Transverse colon (tissue), 4 donors: Measurements from ENCODE around the gene XAGE5.
"Not testable (repeated sequence)": the region's sequence is repeated elsewhere in the genome, so short reads cannot be mapped to it uniquely, and the experiment has no call there.

Source experiments
- CTCF ChIP-seq, 5 experiments: fragments of 200-600 bp in 3 of 5; fragments of 450-650 bp in 2 of 5; sonication (generic) in 3 of 5; IDR thresholded peaks; 1 replicate in 2 of 5; 2 replicates in 3 of 5; pipeline ENCODE4 v1.5.1; 2016 to 2017; ENCODE audit warnings: antibody characterized with exemption in 5 of 5, inconsistent platforms in 3 of 5, mild to moderate bottlenecking in 2 of 5, moderate library complexity in 1 of 5
- POLR2A ChIP-seq: fragments of 450-650 bp; IDR thresholded peaks from one replicate; pipeline ENCODE4 v1.6.1; 2016; ENCODE audit warnings: antibody characterized with exemption, mild to moderate bottlenecking, moderate library complexity
- POLR2AphosphoS5 ChIP-seq, 3 donors: sonication (generic); formaldehyde crosslinking; IDR thresholded peaks; one replicate each; pipeline ENCODE4 v1.6.1; 2016; ENCODE audit warnings: antibody characterized with exemption in 3 of 3

GRCh38 chrX:52797327-52797726 lies 13.8 kb upstream of the XAGE5 start, which contains the start of gene SPANXN5:
- TF ChIP-seq CTCF (IDR thresholded peaks at IDR 0.05); POLR2A; POLR2AphosphoS5 (IDR thresholded peaks at IDR 0.05): not testable (repeated sequence)
